HEK293T (cell line): ENCODE data around the gene KRTAP22-2.

Experiments
- CTCF ChIA-PET: fragments of 350-600 bp; formaldehyde crosslinking; extraction: SDS; loops from one replicate; lab custom pipeline; 2021; ENCODE audit warnings: antibody characterized with exemption, inconsistent platforms; lab: Yijun Ruan, JAX
- POLR2A ChIA-PET: fragments of 350-600 bp; formaldehyde crosslinking; extraction: SDS; loops from one replicate; lab custom pipeline; 2020; ENCODE audit warnings: antibody characterized with exemption, inconsistent platforms; lab: Yijun Ruan, JAX
- DNase-seq: peaks from one replicate; pipeline ENCODE4 v3.0.0; 2012; ENCODE audit warnings: mixed read lengths; ENCODE audit errors: extremely low spot score
- ARNT ChIP-seq: fragments of 450-650 bp; IDR thresholded peaks from 2 replicates; pipeline ENCODE4 v1.6.1; 2017; ENCODE audit warnings: mild to moderate bottlenecking
- BHLHE40 ChIP-seq: fragments of 450-650 bp; IDR thresholded peaks from 2 replicates; pipeline ENCODE4 v1.6.1; 2016; ENCODE audit warnings: mild to moderate bottlenecking, moderate library complexity, borderline replicate concordance
- CTBP1 ChIP-seq: fragments of 450-650 bp; IDR thresholded peaks from 2 replicates; pipeline ENCODE4 v1.6.1; 2016; ENCODE audit warnings: borderline replicate concordance
- ELF4 ChIP-seq: fragments of 450-650 bp; IDR thresholded peaks from 2 replicates; pipeline ENCODE4 v1.6.1; 2017; ENCODE audit warnings: antibody characterized with exemption
- FOXA1 ChIP-seq: fragments of 450-650 bp; IDR thresholded peaks from 2 replicates; pipeline ENCODE4 v1.6.1; 2016; ENCODE audit warnings: mild to moderate bottlenecking
- FOXK2 ChIP-seq: fragments of 450-650 bp; IDR thresholded peaks from 2 replicates; pipeline ENCODE4 v1.6.1; 2016; ENCODE audit warnings: mild to moderate bottlenecking
- FOXM1 ChIP-seq: fragments of 450-650 bp; IDR thresholded peaks from 2 replicates; pipeline ENCODE4 v1.6.1; 2017; ENCODE audit warnings: mild to moderate bottlenecking, borderline replicate concordance
- HDGF ChIP-seq: fragments of 450-650 bp; IDR thresholded peaks from 2 replicates; pipeline ENCODE4 v1.6.1; 2017; ENCODE audit warnings: antibody characterized with exemption, borderline replicate concordance
- L3MBTL2 ChIP-seq: fragments of 450-650 bp; conservative IDR thresholded peaks from 2 replicates; pipeline ENCODE4 v1.6.1; 2016; ENCODE audit warnings: mild to moderate bottlenecking
- LEF1 ChIP-seq: fragments of 450-650 bp; IDR thresholded peaks from 2 replicates; pipeline ENCODE4 v1.6.1; 2017; ENCODE audit warnings: mild to moderate bottlenecking, borderline replicate concordance
- NFRKB ChIP-seq: fragments of 450-650 bp; IDR thresholded peaks from 2 replicates; pipeline ENCODE4 v1.6.1; 2016; ENCODE audit warnings: mild to moderate bottlenecking, moderate library complexity
- SP1 ChIP-seq: fragments of 450-650 bp; IDR thresholded peaks from 2 replicates; pipeline ENCODE4 v1.6.1; 2017
- SUZ12 ChIP-seq: fragments of 450-650 bp; IDR thresholded peaks from 2 replicates; pipeline ENCODE4 v1.6.1; 2016; ENCODE audit warnings: mild to moderate bottlenecking
- TARDBP ChIP-seq: fragments of 450-650 bp; IDR thresholded peaks from 2 replicates; pipeline ENCODE4 v1.6.1; 2016
- ZNF384 ChIP-seq: fragments of 450-650 bp; IDR thresholded peaks from 2 replicates; pipeline ENCODE4 v1.6.1; 2016
- TF ChIP-seq, protein P1 (sequence below): fragments of 450-650 bp; IDR thresholded peaks from 2 replicates; pipeline ENCODE4 v1.6.1; 2016

The KRTAP22-2 gene

DNA sequence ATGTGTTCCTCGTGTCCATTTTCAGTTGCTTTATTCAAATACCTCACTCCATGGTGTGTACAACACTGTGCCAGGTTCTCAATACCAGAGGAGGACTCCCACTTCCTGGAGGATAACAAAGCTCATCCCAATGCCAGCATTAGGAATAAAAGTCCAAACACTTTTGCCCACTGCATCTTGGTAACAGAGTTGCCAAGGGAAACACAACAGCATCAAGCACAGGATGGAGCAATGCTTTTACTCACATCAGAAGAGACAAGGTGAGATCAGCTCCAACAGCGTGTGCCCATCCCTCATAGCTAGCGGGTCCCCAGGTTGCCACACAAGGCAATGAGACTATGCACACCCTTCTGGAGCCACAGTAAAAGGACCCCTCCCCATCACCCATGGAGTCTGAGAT lies 33.2 kb upstream of the KRTAP22-2 start:
- ChIA-PET POLR2A (no interaction called here), CTCF (no interaction called here)
- no peak for TF ChIP-seq SUZ12
- no peak for TF ChIP-seq ARNT
- no peak for TF ChIP-seq FOXK2
- TF ChIP-seq FOXA1, result no peak
- TF ChIP-seq FOXM1, result no peak
- TF ChIP-seq, protein P1, sequence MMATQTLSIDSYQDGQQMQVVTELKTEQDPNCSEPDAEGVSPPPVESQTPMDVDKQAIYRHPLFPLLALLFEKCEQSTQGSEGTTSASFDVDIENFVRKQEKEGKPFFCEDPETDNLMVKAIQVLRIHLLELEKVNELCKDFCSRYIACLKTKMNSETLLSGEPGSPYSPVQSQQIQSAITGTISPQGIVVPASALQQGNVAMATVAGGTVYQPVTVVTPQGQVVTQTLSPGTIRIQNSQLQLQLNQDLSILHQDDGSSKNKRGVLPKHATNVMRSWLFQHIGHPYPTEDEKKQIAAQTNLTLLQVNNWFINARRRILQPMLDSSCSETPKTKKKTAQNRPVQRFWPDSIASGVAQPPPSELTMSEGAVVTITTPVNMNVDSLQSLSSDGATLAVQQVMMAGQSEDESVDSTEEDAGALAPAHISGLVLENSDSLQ, result no peak
- no peak for TF ChIP-seq SP1
- TF ChIP-seq BHLHE40, result no peak
- TF ChIP-seq L3MBTL2, result no peak
- TF ChIP-seq ELF4, result no peak
- DNase-seq, result no peak

GRCh38 chr21:30620522-30620921 lies 30.3 kb upstream of the KRTAP22-2 start, which contains the start of gene KRTAP20-4:
TSS of gene KRTAP20-4 (plus strand) at chr21:30620627.
- no peak for DNase-seq
- POLR2A ChIA-PET, result no interaction called here
- CTCF ChIA-PET, result no interaction called here
- no peak for TF ChIP-seq LEF1
- TF ChIP-seq SP1, result no peak
- no peak for TF ChIP-seq FOXK2
- no peak for TF ChIP-seq SUZ12
- no peak for TF ChIP-seq HDGF
- no peak for TF ChIP-seq BHLHE40
- no peak for TF ChIP-seq TARDBP
- no peak for TF ChIP-seq ELF4
- no peak for TF ChIP-seq CTBP1
- no peak for TF ChIP-seq ARNT
- no peak for TF ChIP-seq L3MBTL2
- TF ChIP-seq ZNF384, result no peak
- no peak for TF ChIP-seq FOXA1
- TF ChIP-seq, protein P1, result no peak
- no peak for TF ChIP-seq FOXM1
- TF ChIP-seq NFRKB, result no peak

GRCh38 chr21:30620080-30620479 lies 29.9 kb upstream of the KRTAP22-2 start:
- CTCF ChIA-PET, result no interaction called here
- TF ChIP-seq NFRKB (no peak), ARNT (no peak), LEF1 (no peak), FOXM1 (no peak), FOXA1 (no peak), CTBP1 (no peak), ELF4 (no peak), SUZ12 (no peak), ZNF384 (no peak), HDGF (no peak), FOXK2 (no peak), SP1 (no peak)
- DNase-seq, result no peak
- POLR2A ChIA-PET, result no interaction called here

DNA sequence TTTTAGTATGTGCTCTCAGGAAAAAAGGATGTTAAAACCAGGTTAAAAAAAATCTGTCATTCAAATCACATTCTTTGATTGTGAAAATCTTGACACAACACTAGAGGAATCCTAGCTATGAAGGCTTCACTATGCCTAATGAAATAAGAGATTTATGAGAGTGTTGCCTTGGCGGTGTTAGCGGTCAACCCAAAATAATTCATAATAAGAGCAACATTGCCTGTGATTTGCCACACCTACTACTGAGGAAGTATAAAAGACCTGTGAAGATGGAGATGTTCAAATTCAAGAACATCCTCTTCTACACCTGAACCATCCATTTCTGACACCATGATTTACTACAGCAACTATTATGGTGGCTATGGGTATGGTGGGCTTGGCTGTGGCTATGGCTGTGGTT lies 25.9 kb upstream of the KRTAP22-2 start, which contains the start of gene KRTAP20-1:
Gene KRTAP20-1, plus strand, starts transcription at position 301 of the 400 bp plus-strand sequence. Its CDS starts 30 bp downstream, at position 331.
- TF ChIP-seq ELF4 (no peak), FOXK2 (no peak), FOXA1 (no peak), NFRKB (no peak), SP1 (no peak), FOXM1 (no peak), LEF1 (no peak), ZNF384 (no peak), CTBP1 (no peak), SUZ12 (no peak), ARNT (no peak), HDGF (no peak), L3MBTL2 (no peak), BHLHE40 (no peak), TARDBP (no peak)
- TF ChIP-seq, protein P1, result no peak
- no peak for DNase-seq
- CTCF ChIA-PET, result no interaction called here
- POLR2A ChIA-PET, result no interaction called here

- DNase-seq, result no peak
- ChIA-PET POLR2A (no interaction called here), CTCF (no interaction called here)
- TF ChIP-seq, protein P1, result no peak
- no peak for TF ChIP-seq FOXK2
- no peak for TF ChIP-seq TARDBP
- no peak for TF ChIP-seq SP1
- no peak for TF ChIP-seq ELF4
- TF ChIP-seq LEF1, result no peak
- TF ChIP-seq L3MBTL2, result no peak
- no peak for TF ChIP-seq ARNT
- TF ChIP-seq SUZ12, result no peak
- no peak for TF ChIP-seq FOXM1
Measured at GRCh38 chr21:30615199-30615598, 25.0 kb upstream of the KRTAP22-2 start.

DNA sequence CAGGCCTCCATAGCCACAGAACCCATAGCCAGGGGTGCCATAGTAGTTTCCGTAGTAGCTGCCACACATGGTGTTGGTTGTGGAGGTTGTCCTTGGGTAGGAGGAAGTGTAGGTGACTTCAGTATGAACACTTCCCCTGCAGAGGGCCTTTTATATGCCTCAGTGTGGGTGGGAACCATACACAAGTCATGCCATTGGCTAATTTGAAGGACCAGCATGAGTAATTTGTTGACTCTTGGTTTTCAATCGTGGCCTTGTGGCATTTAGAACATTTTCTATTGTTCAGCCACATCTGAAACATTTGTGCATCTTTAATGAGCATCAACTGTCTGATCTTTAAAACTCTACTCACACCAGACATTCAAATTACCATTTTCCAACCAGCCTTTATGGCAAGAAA lies 23.6 kb upstream of the KRTAP22-2 start, which contains the start of gene KRTAP6-1:
Gene KRTAP6-1, minus strand, starts transcription at position 95 of the 400 bp plus-strand sequence. Its CDS starts 26 bp downstream, at position 69.
- no peak for DNase-seq
- POLR2A ChIA-PET, result no interaction called here
- CTCF ChIA-PET, result no interaction called here
- TF ChIP-seq ZNF384, result no peak
- TF ChIP-seq CTBP1, result no peak
- TF ChIP-seq FOXK2, result no peak
- no peak for TF ChIP-seq TARDBP
- no peak for TF ChIP-seq ARNT
- no peak for TF ChIP-seq ELF4
- TF ChIP-seq, protein P1, result no peak
- TF ChIP-seq L3MBTL2, result no peak
- TF ChIP-seq HDGF, result no peak
- no peak for TF ChIP-seq FOXM1
- no peak for TF ChIP-seq BHLHE40
- no peak for TF ChIP-seq FOXA1
- TF ChIP-seq NFRKB, result no peak
- no peak for TF ChIP-seq SP1
- TF ChIP-seq LEF1, result no peak
- no peak for TF ChIP-seq SUZ12
